Testis (tissue), 3 donors: ENCODE data around the gene MYO1E. TPM values are rescaled to one million over a fixed set of nuclear protein-coding genes. Genes with fewer than 3 reads are reported as not detected.
"Not testable (repeated sequence)": the region's sequence is repeated elsewhere in the genome, so short reads cannot be mapped to it uniquely, and the experiment has no call there.

Experiments
- DNase-seq: peaks from one replicate; pipeline ENCODE4 v3.0.0-alpha.2; 2019
- H3K27ac ChIP-seq, 2 donors: fragments of 200-600 bp; sonication (generic); one replicate each; pipeline ENCODE4 v1.5.1; 2019
- H3K27me3 ChIP-seq: fragments of 200-600 bp; sonication (generic); one replicate; pipeline ENCODE4 v1.5.1; 2019
- H3K36me3 ChIP-seq: fragments of 200-600 bp; sonication (generic); one replicate; pipeline ENCODE4 v1.5.1; 2017; ENCODE audit warnings: low read depth; ENCODE audit errors: missing control alignments
- H3K4me1 ChIP-seq: fragments of 200-600 bp; sonication (generic); one replicate; pipeline ENCODE4 v1.5.1; 2019
- H3K4me3 ChIP-seq, 2 donors: fragments of 200-600 bp; sonication (generic); one replicate each; pipeline ENCODE4 v1.5.1; 2017 to 2019
- H3K9me3 ChIP-seq: fragments of 200-600 bp; sonication (generic); one replicate; pipeline ENCODE4 v1.5.1; 2017
- CTCF ChIP-seq, 3 experiments: fragments of 450-650 bp in 2 of 3; fragments of 200-600 bp in 1 of 3; sonication (generic) in 1 of 3; IDR thresholded peaks; one replicate each; pipeline ENCODE4 v1.5.1; 2016 to 2019; ENCODE audit warnings: antibody characterized with exemption in 3 of 3, mild to moderate bottlenecking in 2 of 3, moderate library complexity in 1 of 3
- POLR2A ChIP-seq: fragments of 450-650 bp; IDR thresholded peaks from one replicate; pipeline ENCODE4 v1.6.1; 2017; ENCODE audit warnings: antibody characterized with exemption, mild to moderate bottlenecking, moderate library complexity
- WGBS, 2 donors: methylation state at CpG; one replicate each; pipeline ENCODE4 v1.1.5; 2018; 5-methylcytosine and 5-hydroxymethylcytosine counted together
- intact Hi-C: fragments of 100-400 bp; cut with DNase I; formaldehyde crosslinking; loops from one replicate; pipeline ENCODE4 v1.15.1; 2023; ENCODE audit warnings: low total_unique reads
- polyA plus RNA-seq: library from polyadenylated mRNA; stranded (reverse); fragments of 350-450 nt; fragmentation: Illumina TruSeq; extraction: RNeasy Lipid Tissue Mini Kit (QIAGEN cat#74804); gene quantifications from one replicate; pipeline ENCODE4 v1.2.3, GENCODE V29; 2014; ENCODE audit warnings: low read depth, low replicate concordance; ENCODE audit not compliant: insufficient read depth
- total RNA-seq, 2 donors: library from RNA; depleted of rRNA; stranded (reverse); fragments of >200 nt; gene quantifications; one replicate each; pipeline ENCODE4 v1.2.3, GENCODE V29; 2016

The MYO1E gene
- total and polyA plus RNA-seq, 3 donors from 2014 or later: 14.3 to 23.4 (median 22.5) TPM

- Histone ChIP-seq H3K27me3 (no peaks in the 10 kb centered on the region), H3K4me1 (no peaks in the 10 kb centered on the region), H3K27ac (no peak overlapping the region), H3K4me3 (no peak overlapping the region), H3K9me3 (no peaks in the 10 kb centered on the region), H3K36me3 (no peaks in the 10 kb centered on the region)
- intact Hi-C loops: loop anchor here (10.0 kb wide), 1 partner anchor 206 kb away; the partner anchor contains the start of gene MYO1E
- WGBS, 2 donors: 72 to 81% methylated on average over 7 of the region's 7 CpGs
- DNase-seq: no peak
- TF ChIP-seq CTCF (IDR thresholded peaks at IDR 0.05): no peak
- no peak for TF ChIP-seq POLR2A
Observed at GRCh38 chr15:59168536-59168935, 204.1 kb downstream of the MYO1E start.

- TF ChIP-seq CTCF (IDR thresholded peaks at IDR 0.05): no peak
- no peak for TF ChIP-seq POLR2A
- WGBS, 2 donors: 80 to 85% methylated on average over 10 to 11 of the region's 11 CpGs
- Histone ChIP-seq H3K4me3 (no peak overlapping the region), H3K9me3 (no peaks in the 10 kb centered on the region), H3K27me3 (no peaks in the 10 kb centered on the region), H3K36me3 (no peaks in the 10 kb centered on the region), H3K4me1 (no peaks in the 10 kb centered on the region), H3K27ac (no peak overlapping the region)
- intact Hi-C loops: loop anchor here (10.0 kb wide), 1 partner anchor 208 kb away; the partner anchor contains the start of gene MYO1E
- DNase-seq: no peak
Observed at GRCh38 chr15:59166601-59167265, 205.9 kb downstream of the MYO1E start.

GRCh38 chr15:59166166-59166565 is 206.5 kb downstream of the MYO1E start:
- TF ChIP-seq CTCF (IDR thresholded peaks at IDR 0.05) (no peak), POLR2A (no peak)
- H3K9me3 ChIP-seq: no peaks in the 10 kb centered on the region
- H3K4me1 ChIP-seq: no peaks in the 10 kb centered on the region
- H3K4me3 ChIP-seq: no peak overlapping the region
- H3K36me3 ChIP-seq: no peaks in the 10 kb centered on the region
- WGBS, 2 donors: 57 to 61% methylated on average over 4 of the region's 4 CpGs
- no peak overlapping the region for H3K27ac ChIP-seq
- no peaks in the 10 kb centered on the region for H3K27me3 ChIP-seq
- intact Hi-C loops: loop anchor here (10.0 kb wide), 1 partner anchor 209 kb away; the partner anchor contains the start of gene MYO1E
- DNase-seq: no peak

GRCh38 chr15:59165726-59166125 is 206.9 kb downstream of the MYO1E start:
- 75 to 77% methylated on average over 3 of the region's 3 CpGs for WGBS, 2 donors
- Histone ChIP-seq H3K27me3 (no peaks in the 10 kb centered on the region), H3K27ac (no peak overlapping the region), H3K9me3 (no peaks in the 10 kb centered on the region), H3K36me3 (no peaks in the 10 kb centered on the region), H3K4me1 (no peaks in the 10 kb centered on the region), H3K4me3 (no peak overlapping the region)
- TF ChIP-seq POLR2A: no peak
- no peak for TF ChIP-seq CTCF (IDR thresholded peaks at IDR 0.05)
- intact Hi-C loops: loop anchor here (10.0 kb wide), 1 partner anchor 209 kb away; the partner anchor contains the start of gene MYO1E
- no peak for DNase-seq

- not testable (repeated sequence) for H3K27me3 ChIP-seq, DNase-seq, H3K4me1 ChIP-seq, H3K9me3 ChIP-seq, H3K27ac ChIP-seq, H3K36me3 ChIP-seq, H3K4me3 ChIP-seq
- intact Hi-C loops: loop anchor here (10.0 kb wide), 1 partner anchor 213 kb away; the partner anchor contains the start of gene MYO1E
- WGBS, 2 donors: 89 to 95% methylated on average over 8 of the region's 8 CpGs
Observed at GRCh38 chr15:59162080-59162479, 210.6 kb downstream of the MYO1E start.
